GM18873 (cell line): ENCODE results near the gene SRGN.

Experiments used
- ATAC-seq: cut with Tn5 transposase; IDR thresholded peaks from one replicate; pipeline ENCODE4 v1.9.1; 2021; ENCODE audit warnings: mild to moderate bottlenecking, moderate library complexity, moderate number of reproducible peaks; ENCODE audit not compliant: unreplicated experiment, low FRiP score

SRGN gene

DNA sequence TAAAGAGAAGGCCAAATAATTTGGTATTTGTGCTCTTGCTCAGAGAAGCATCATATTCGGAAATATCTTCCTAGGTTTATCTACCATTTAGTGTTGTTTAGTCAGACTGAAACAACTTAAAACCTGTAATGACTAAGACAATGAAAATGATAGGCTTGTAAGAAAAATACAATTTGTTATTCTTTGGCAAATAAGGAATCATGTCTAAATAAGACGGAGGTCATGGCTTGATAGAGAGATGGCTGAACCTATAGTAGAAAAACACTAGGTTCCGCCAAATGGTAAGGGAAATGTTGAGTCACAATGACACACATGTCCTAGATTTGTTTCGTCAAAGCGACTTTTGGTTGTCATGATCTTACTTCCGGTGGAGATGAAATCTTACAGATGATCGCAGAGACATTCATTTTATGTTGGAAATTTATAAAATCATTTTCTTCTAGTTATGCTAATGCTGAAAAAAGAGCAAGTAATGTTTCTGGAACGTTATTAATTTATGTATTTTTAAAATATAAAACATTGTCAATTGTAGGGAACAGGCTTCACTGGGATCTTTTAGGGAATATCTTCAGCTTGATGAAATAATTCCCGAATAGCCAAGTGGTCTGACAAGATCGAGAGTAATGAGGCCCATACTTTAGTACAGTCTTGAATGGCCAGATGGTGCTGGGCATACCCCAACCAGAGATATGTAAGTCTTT, 1.0 kb downstream of the SRGN start:
- no peak for ATAC-seq

DNA sequence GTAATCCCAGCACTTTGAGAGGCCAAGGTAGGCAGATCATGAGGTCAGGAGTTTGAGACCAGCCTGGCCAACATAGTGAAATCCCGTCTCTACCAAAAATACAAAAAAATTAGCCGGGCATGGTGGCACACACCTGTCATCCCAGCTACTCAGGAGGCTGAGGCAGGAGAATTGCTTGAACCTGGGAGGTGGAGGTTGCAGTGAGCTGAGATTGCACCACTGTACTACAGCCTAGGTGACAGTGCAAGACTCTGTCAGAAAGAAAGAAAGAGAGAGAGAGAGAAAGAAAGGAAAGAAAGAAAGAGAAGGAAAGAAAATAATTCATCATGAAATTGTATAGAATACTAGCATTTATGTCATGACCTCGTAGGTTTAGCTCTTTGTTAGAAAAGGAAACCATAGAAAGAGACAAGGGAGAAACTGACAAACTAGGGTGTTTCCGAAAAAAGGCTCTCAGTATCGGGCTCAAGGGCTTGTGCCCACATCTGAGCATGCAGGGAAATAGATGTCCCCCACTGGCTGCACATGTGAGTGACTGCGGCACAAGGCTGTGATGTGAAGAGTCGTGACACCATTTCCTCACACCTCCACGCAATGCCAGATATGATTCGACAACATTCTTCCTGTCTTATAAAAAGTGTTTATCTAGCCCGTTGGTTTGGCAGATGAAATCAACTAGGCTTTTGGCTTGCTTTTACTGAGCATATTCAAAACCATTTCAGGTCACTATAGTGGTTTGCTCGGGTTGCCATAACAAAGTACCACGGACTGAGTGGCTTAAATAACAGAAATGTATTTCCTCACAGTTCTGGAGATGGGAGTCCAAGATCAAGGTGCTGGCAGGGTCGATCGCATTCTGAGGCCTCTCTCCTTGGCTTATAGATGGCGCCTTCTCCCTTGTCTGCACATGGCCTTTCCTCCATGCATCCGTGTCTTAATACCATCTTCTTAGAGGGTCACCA, 2.0 kb downstream of the SRGN start:
- no peak for ATAC-seq

GRCh38 chr10:69090685-69091084, 2.8 kb downstream of the SRGN start:
- ATAC-seq: no peak

- ATAC-seq: no peak
Measured at GRCh38 chr10:69091143-69091651, 3.3 kb downstream of the SRGN start.

DNA sequence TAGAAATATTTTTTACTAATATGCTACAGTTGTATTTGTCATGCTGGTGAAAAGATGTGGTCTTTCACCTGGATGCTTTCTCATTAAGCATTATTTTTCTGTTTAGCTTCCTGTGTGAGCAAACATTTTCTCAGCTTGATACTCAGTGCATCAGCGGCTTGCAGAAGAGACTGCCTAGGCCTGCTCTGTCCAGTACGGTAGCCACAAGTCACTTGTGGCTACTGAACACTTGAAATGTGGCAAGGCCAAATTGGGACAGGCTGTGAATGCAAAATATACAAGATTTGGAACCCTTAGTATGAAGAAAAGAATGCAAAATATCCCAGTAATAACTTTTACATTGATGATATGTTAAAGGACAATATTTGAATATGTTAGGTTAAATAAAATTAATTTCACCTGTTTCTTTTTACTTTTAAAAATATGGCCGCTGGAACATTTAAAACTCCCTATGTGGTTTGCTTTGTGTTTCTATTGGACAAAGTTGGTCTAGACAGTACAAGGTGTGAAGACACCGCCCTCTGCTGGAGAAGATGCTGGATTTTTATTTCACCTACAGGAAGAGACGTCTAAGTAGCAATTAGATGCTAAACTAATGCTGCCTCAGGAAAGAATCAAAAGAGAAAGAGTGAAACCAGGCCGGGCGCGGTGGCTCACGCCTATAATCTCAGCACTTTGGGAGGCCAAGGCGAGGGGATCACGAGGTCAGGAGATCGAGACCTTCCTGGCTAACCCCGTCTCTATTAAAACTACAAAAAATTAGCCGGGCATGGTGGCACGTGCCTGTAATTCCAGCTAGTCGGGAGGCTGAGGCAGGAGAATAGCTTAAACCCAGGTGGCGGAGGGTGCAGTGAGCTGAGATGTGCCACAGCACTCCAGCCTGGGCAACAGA, 5.3 kb downstream of the SRGN start:
- no peak for ATAC-seq

GRCh38 chr10:69093933-69094332, 6.0 kb downstream of the SRGN start:
- no peak for ATAC-seq

- ATAC-seq: no peak
Measured at GRCh38 chr10:69096045-69096444, 8.1 kb downstream of the SRGN start.

DNA sequence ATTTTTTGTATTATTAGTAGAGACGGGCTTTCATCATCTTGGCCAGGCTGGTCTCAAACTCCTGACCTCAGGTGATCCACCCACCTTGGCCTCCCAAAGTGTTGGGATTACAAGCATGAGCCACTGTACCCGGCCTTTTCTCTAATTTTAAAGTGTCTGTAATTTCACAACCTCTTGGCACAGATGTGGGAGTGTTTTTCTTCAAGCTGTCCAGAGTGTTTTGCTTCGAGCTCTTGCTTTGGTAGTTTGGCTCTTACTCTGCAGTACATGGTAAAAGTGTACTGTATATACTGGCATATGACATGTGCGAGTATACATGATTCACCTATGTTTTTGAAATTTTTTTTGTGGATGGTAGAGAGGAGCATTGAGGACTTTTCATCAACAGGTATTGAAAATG, 9.8 kb downstream of the SRGN start:
- ATAC-seq: no peak

- no peak for ATAC-seq
Measured at GRCh38 chr10:69100136-69100872, 12.4 kb downstream of the SRGN start.

- ATAC-seq: no peak
Measured at GRCh38 chr10:69101451-69102095, 13.7 kb downstream of the SRGN start.

GRCh38 chr10:69102440-69102839, 14.5 kb downstream of the SRGN start:
- ATAC-seq: no peak

GRCh38 chr10:69103784-69104183, 15.9 kb downstream of the SRGN start:
- ATAC-seq: no peak

- no peak for ATAC-seq
Measured at GRCh38 chr10:69104994-69105790, 17.3 kb downstream of the SRGN start.

DNA sequence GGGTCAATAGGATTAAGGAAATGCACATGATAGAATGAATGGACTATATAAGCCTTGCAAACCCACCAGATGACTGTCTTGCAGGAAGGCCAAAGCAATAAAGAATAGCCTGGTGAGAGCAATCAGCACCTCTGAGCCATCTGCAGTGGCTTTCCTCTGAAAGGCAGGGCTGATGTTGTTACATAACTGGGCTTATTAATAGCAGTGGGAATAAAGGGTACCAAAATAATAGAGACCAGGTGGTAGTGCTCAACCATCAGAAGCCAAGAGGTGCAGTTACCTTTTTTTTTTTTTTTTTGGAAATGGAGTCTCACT, 19.2 kb downstream of the SRGN start:
- ATAC-seq: no peak

GRCh38 chr10:69107699-69108098, 19.8 kb downstream of the SRGN start:
- no peak for ATAC-seq

- no peak for ATAC-seq
Measured at GRCh38 chr10:69119896-69120295, 32.0 kb downstream of the SRGN start.

GRCh38 chr10:69123306-69123746, 35.4 kb downstream of the SRGN start:
- peak; percentile 4 for ATAC-seq

DNA sequence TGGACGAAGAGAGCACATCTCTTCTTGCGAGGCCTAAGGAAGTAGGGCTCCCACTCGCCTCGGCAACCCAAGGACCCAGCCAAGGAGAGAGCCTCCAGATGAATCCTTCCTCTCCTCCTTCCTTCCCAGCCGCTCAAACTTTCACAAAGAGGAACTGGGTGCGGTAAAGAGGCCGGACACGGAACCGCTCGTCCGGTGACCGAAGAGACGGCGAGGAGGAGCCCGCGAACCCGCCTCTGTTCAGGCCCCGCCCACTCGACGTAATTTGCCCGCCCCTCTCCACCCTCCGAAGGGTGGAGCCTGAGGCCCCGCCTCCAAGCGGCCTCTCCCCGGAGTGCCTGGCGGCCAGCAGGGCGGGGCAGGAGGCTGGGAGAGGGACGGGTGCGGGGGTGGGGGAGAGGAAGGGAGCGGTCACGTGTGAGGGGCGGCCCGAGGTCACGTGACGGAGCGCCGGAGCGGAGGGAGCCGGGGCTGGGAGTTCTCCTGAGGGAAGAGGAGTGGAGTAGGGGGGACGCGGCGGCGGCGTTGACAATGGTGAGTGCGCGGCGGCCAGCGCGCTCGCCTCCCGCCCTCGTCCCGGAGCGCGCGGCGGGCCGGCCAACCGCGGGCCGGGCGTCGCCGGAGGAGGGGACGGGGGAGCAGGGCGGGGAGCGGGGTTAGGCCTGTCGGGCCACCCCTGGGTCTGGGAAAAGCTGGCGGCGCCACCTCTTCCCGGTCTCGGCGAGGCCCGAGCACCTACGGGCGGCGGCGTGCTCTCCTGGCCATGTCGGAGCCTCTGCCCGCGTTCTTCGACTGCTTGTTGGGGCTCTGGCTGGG, 36.1 kb downstream of the SRGN start, which contains the start of gene VPS26A:
TSS of gene VPS26A (plus strand) at position 432 of the 816 bp plus-strand sequence. CDS start at position 532, 100 bp downstream.
- peak; percentile 61 for ATAC-seq
